Measurements from ENCODE around the gene ATP6AP2.
"Not testable (repeated sequence)": the region's sequence is repeated elsewhere in the genome, so short reads cannot be mapped to it uniquely, and the experiment has no call there.

ATP6AP2 gene

GRCh38 chrX:40576291-40576690, 4.5 kb upstream of the ATP6AP2 start:
- H3K27ac ChIP-seq (ENCODE audit: low read depth, low read length), result no peak overlapping the region
- H3K27me3 ChIP-seq (ENCODE audit: insufficient read depth, low read length), result no peaks in the 10 kb centered on the region
- H3K4me1 ChIP-seq (ENCODE audit: control insufficient read depth, insufficient read depth, low read length, unreplicated experiment), result no peaks in the 10 kb centered on the region
- no peak overlapping the region for H3K4me3 ChIP-seq (ENCODE audit: low read depth, low read length)
- peaks cover 3% of the 10 kb centered on the region for H3K79me2 ChIP-seq (ENCODE audit: control insufficient read depth, insufficient read depth, low read length, unreplicated experiment)
- no peak overlapping the region for H2AFZ ChIP-seq (ENCODE audit: low read length, unreplicated experiment)
- H3K36me3 ChIP-seq (ENCODE audit: insufficient read depth, low read length), result no peaks in the 10 kb centered on the region

GRCh38 chrX:40578039-40578695, 2.6 kb upstream of the ATP6AP2 start:
- H3K27me3 ChIP-seq (ENCODE audit: insufficient read depth, low read length), result no peaks in the 10 kb centered on the region
- no peak overlapping the region for H2AFZ ChIP-seq (ENCODE audit: low read length, unreplicated experiment)
- no peaks in the 10 kb centered on the region for H3K36me3 ChIP-seq (ENCODE audit: insufficient read depth, low read length)
- H3K4me3 ChIP-seq (ENCODE audit: low read depth, low read length), result no peak overlapping the region
- H3K79me2 ChIP-seq (ENCODE audit: control insufficient read depth, insufficient read depth, low read length, unreplicated experiment), result peaks cover 20% of the 10 kb centered on the region
- H3K27ac ChIP-seq (ENCODE audit: low read depth, low read length), result no peak overlapping the region
- H3K4me1 ChIP-seq (ENCODE audit: control insufficient read depth, insufficient read depth, low read length, unreplicated experiment), result peaks cover 7% of the 10 kb centered on the region

GRCh38 chrX:40579141-40579540, 1.6 kb upstream of the ATP6AP2 start:
- peaks cover 30% of the 10 kb centered on the region for H3K79me2 ChIP-seq (ENCODE audit: control insufficient read depth, insufficient read depth, low read length, unreplicated experiment)
- H2AFZ ChIP-seq (ENCODE audit: low read length, unreplicated experiment), result no peak overlapping the region
- H3K4me3 ChIP-seq (ENCODE audit: low read depth, low read length), result no peak overlapping the region
- no peaks in the 10 kb centered on the region for H3K36me3 ChIP-seq (ENCODE audit: insufficient read depth, low read length)
- peaks cover 7% of the 10 kb centered on the region for H3K4me1 ChIP-seq (ENCODE audit: control insufficient read depth, insufficient read depth, low read length, unreplicated experiment)
- no peak overlapping the region for H3K27ac ChIP-seq (ENCODE audit: low read depth, low read length)
- no peaks in the 10 kb centered on the region for H3K27me3 ChIP-seq (ENCODE audit: insufficient read depth, low read length)

GRCh38 chrX:40579900-40580536, 752 bp upstream of the ATP6AP2 start:
- H3K79me2 ChIP-seq (ENCODE audit: control insufficient read depth, insufficient read depth, low read length, unreplicated experiment), result peaks cover 33% of the 10 kb centered on the region
- H2AFZ ChIP-seq (ENCODE audit: low read length, unreplicated experiment), result peak overlapping the region; percentile 81
- H3K36me3 ChIP-seq (ENCODE audit: insufficient read depth, low read length), result no peaks in the 10 kb centered on the region
- H3K4me3 ChIP-seq (ENCODE audit: low read depth, low read length), result peak overlapping the region; percentile 76
- no peak overlapping the region for H3K27ac ChIP-seq (ENCODE audit: low read depth, low read length)
- H3K27me3 ChIP-seq (ENCODE audit: insufficient read depth, low read length), result no peaks in the 10 kb centered on the region
- peaks cover 7% of the 10 kb centered on the region for H3K4me1 ChIP-seq (ENCODE audit: control insufficient read depth, insufficient read depth, low read length, unreplicated experiment)

- H3K4me1 ChIP-seq (ENCODE audit: control insufficient read depth, insufficient read depth, low read length, unreplicated experiment), result peaks cover 7% of the 10 kb centered on the region
These were observed 658 bp downstream of the ATP6AP2 start for GRCh38 chrX:40581336-40581920.

GRCh38 chrX:40582178-40582577, 1.4 kb downstream of the ATP6AP2 start:
- H3K36me3 ChIP-seq (ENCODE audit: insufficient read depth, low read length); H3K4me1 ChIP-seq (ENCODE audit: control insufficient read depth, insufficient read depth, low read length, unreplicated experiment); H3K27me3 ChIP-seq (ENCODE audit: insufficient read depth, low read length); H3K27ac ChIP-seq (ENCODE audit: low read depth, low read length); H2AFZ ChIP-seq (ENCODE audit: low read length, unreplicated experiment): not testable (repeated sequence)
- H3K4me3 ChIP-seq (ENCODE audit: low read depth, low read length), result peak overlapping the region; percentile 76
- peaks cover 44% of the 10 kb centered on the region for H3K79me2 ChIP-seq (ENCODE audit: control insufficient read depth, insufficient read depth, low read length, unreplicated experiment)

More at GRCh38 chrX:40581336-40581920, 658 bp downstream of the ATP6AP2 start:
- Histone ChIP-seq H3K79me2 (ENCODE audit: control insufficient read depth, insufficient read depth, low read length, unreplicated experiment) (peaks cover 37% of the 10 kb centered on the region), H3K4me3 (ENCODE audit: low read depth, low read length) (peak overlapping the region; percentile 76), H3K36me3 (ENCODE audit: insufficient read depth, low read length) (no peaks in the 10 kb centered on the region), H3K27me3 (ENCODE audit: insufficient read depth, low read length) (no peaks in the 10 kb centered on the region), H2AFZ (ENCODE audit: low read length, unreplicated experiment) (peak overlapping the region; percentile 81), H3K27ac (ENCODE audit: low read depth, low read length) (peak overlapping the region; percentile 70; the same call in 1 of the 2 replicates)

GRCh38 chrX:40582811-40583210, 2.0 kb downstream of the ATP6AP2 start:
- no peaks in the 10 kb centered on the region for H3K36me3 ChIP-seq (ENCODE audit: insufficient read depth, low read length)
- peaks cover 49% of the 10 kb centered on the region for H3K79me2 ChIP-seq (ENCODE audit: control insufficient read depth, insufficient read depth, low read length, unreplicated experiment)
- no peaks in the 10 kb centered on the region for H3K27me3 ChIP-seq (ENCODE audit: insufficient read depth, low read length)
- no peak overlapping the region for H3K27ac ChIP-seq (ENCODE audit: low read depth, low read length)
- no peak overlapping the region for H2AFZ ChIP-seq (ENCODE audit: low read length, unreplicated experiment)
- H3K4me3 ChIP-seq (ENCODE audit: low read depth, low read length), result no peak overlapping the region
- H3K4me1 ChIP-seq (ENCODE audit: control insufficient read depth, insufficient read depth, low read length, unreplicated experiment), result peaks cover 7% of the 10 kb centered on the region

GRCh38 chrX:40587623-40588022, 6.9 kb downstream of the ATP6AP2 start:
- H3K27me3 ChIP-seq (ENCODE audit: insufficient read depth, low read length); H3K4me1 ChIP-seq (ENCODE audit: control insufficient read depth, insufficient read depth, low read length, unreplicated experiment); H3K36me3 ChIP-seq (ENCODE audit: insufficient read depth, low read length); H3K4me3 ChIP-seq (ENCODE audit: low read depth, low read length); H3K27ac ChIP-seq (ENCODE audit: low read depth, low read length); H2AFZ ChIP-seq (ENCODE audit: low read length, unreplicated experiment): not testable (repeated sequence)
- H3K79me2 ChIP-seq (ENCODE audit: control insufficient read depth, insufficient read depth, low read length, unreplicated experiment), result peaks cover 39% of the 10 kb centered on the region

GRCh38 chrX:40589616-40590321, 9.0 kb downstream of the ATP6AP2 start:
- H3K4me1 ChIP-seq (ENCODE audit: control insufficient read depth, insufficient read depth, low read length, unreplicated experiment); H3K4me3 ChIP-seq (ENCODE audit: low read depth, low read length); H2AFZ ChIP-seq (ENCODE audit: low read length, unreplicated experiment); H3K27me3 ChIP-seq (ENCODE audit: insufficient read depth, low read length); H3K27ac ChIP-seq (ENCODE audit: low read depth, low read length); H3K36me3 ChIP-seq (ENCODE audit: insufficient read depth, low read length): not testable (repeated sequence)
- H3K79me2 ChIP-seq (ENCODE audit: control insufficient read depth, insufficient read depth, low read length, unreplicated experiment), result peaks cover 22% of the 10 kb centered on the region

GRCh38 chrX:40603446-40603845, 22.7 kb downstream of the ATP6AP2 start:
- Histone ChIP-seq H3K36me3 (ENCODE audit: insufficient read depth, low read length) (no peaks in the 10 kb centered on the region), H3K4me1 (ENCODE audit: control insufficient read depth, insufficient read depth, low read length, unreplicated experiment) (no peaks in the 10 kb centered on the region), H3K27ac (ENCODE audit: low read depth, low read length) (no peak overlapping the region), H3K27me3 (ENCODE audit: insufficient read depth, low read length) (no peaks in the 10 kb centered on the region), H3K4me3 (ENCODE audit: low read depth, low read length) (no peak overlapping the region), H3K79me2 (ENCODE audit: control insufficient read depth, insufficient read depth, low read length, unreplicated experiment) (no peaks in the 10 kb centered on the region), H2AFZ (ENCODE audit: low read length, unreplicated experiment) (no peak overlapping the region)

Data from ACC112 (cell line).